Kasumi-1 (cell line): ENCODE measurements around the gene TMEM151B.
A peak's percentile ranks its signal among the peaks of the same experiment; 100 is the strongest.
"Not testable (repeated sequence)": the region's sequence is repeated elsewhere in the genome, so short reads cannot be mapped to it uniquely, and the experiment has no call there.

ENCODE experiments used
- DNase-seq, 2 experiments: peaks; one replicate each; lab custom pipeline; 2025; lab: John Stamatoyannopoulos, UW

The TMEM151B gene

DNA sequence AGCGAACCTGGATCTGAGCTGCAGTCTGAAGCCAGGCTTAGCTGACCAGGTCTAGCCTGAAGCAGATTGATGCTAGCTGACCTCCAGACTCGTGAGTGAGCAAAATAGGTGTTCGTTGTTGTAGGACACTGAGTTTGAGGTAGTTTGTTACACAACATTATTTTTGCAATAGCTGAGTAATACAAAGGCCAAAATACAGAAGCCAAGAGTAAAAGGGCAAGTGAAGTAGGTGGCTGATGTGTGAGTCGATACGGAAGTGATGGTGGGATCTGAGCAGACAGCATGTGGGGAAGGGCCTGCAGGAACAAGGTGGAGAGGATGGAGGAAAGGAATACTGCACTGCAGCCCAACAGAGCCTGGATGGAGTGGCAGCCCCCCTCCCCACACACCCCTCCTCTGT lies 63.7 kb downstream of the TMEM151B start:
- DNase-seq, result no peak

DNA sequence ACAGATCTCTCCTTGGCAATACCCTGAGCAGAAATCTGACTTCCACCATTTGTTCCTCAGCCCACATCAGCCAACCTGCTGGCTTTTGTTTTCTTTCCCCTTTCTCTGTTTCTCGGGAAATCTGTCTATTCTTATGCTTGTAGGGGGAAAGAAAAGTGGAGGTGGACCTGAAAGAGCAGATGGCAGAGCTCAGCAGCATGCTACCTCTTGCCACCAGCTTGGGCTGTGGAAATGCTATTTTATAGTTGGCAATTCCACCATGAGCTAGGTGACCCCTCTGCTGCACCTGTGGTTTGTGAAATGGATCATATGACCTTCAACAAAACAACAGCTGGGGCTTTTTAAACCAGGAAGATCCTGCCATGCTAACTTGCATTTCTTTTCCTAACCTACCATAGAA lies 65.4 kb downstream of the TMEM151B start:
- DNase-seq, result no peak

DNA sequence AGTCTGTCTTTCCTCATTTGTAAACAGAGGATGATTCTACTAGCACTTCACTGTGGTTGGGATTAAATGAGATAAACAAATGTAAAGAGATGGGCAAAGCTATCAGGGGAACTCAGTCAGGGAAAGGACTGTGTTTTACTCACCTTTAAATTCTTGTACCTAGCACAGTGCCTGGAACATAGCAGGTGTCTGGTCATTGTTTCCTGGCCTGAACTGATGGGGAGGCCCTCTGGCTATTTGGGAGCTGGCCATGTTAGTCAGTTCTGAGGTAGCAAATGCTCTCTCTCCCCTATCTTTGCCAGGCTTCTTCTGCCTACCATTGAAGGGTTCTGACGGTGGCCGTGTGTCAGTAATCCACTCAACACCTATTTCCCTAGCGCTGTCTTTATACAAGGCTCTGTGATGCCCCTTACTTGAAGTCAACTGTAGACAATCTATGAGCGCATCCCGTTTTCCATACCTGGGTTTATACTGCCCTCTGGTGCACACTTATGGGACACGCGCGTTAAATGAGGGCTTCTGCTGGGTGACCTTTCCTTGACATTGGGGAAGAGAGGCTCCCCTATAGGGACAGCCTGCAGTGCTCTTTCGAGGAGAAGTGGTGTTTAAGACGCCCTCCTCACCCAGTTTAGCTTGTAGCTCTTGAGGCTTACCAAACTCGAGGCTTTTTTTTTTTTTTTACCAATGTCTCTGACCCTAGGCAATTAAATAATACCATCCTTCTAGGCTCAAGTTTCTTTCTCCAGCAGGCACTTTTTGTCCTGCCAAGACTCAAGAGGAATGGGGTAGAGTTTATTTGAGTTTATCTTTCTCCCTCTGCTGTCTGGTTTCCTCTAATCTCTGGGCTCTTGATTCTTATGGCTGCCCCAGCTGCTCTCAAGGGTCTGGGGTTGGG lies 68.2 kb downstream of the TMEM151B start:
- DNase-seq, result peak; percentile 76 to 90

DNA sequence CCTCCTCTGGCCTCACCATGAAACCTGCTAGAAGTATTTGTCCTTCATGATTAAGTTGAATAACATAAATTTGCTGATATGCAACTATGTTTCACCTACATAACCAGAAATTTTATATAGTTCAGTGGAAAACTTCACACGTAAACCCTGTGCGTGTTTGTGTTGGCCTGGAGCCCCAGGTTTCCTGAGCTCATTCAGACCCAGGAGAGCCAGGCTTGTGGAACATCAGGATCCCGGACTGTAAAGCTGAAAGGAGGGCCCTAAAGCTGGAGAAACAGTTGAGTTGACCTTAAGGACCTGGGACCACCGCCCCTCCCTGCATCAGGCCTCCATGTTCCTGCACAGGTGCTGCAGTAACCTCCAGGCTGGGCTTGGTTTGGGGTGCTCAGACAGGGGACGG lies 69.1 kb downstream of the TMEM151B start:
- no peak for DNase-seq

DNA sequence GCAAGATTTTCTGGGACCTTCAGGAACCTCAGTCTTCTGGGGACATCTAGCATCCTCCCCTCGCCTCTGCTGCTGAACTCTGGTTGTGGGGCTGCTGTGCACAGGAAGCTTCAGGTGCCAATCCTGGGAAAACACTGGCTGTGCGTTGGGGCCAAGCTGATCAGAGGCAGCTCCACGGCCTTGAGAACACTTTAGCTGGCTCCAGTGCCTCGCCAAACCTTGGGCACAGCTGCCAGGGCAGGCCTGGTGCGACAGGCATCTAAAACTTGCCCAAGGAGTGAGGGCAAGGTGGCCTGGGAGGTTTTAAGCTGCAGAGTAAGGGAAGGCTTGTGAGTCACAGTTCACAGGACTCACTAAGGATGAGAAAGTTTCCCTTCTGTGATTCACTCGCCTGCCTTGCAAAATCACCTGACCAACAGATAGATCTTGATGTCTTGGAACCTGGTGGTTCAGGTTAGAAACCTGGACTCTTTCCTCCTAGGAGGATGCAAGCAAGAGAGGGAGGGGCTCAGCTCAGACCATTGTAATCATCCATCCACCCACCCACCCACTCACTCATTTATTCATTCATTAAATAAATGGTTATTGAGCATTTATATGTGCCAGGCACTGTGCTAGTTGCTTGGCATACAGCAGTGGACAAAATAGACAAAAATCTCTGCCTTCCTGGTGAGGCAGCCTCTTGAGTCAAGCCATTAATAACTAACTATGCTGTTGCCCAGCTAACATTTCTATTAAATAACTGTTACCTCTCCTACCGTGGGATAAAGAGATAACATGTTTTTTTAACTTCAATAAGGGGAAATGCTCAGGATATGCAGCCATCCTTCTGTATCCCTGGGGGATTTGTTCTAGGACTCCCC lies 69.7 kb downstream of the TMEM151B start:
- DNase-seq, result no peak

DNA sequence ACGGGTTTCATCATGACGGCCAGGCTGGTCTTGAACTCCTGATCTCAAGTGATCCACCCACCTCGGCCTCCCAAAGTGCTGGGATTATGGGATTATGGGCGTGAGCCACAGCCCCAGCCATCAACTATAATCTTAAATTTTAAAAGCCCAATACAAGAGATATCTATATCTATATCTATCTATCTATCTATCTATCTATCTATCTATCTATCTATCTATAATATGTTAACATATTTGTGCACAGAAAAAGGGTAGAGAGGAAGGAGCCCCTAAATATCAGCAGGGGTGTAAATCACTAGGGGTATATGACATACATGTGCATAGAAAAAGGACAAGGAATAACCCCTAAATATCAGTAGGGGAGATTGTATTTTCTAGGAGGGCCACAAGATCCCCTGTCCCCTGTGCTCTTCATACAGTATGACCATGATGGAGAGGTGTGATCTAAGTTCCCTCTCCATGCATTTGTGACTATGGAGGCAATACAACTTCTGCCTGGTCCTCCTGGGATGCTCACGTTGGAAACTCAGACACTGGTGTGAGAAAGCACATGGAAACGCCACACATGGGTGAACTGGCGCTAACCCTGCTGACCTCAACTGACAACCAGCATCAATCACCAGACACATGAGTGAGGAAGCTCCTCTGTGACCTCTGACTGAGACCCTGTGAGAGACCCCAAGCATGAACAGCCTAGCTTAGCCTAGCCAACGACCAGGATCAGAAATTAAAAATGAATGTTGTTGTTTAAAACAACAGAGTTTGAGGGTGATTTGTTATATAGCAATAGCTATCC lies 71.0 kb downstream of the TMEM151B start:
- no peak for DNase-seq

DNA sequence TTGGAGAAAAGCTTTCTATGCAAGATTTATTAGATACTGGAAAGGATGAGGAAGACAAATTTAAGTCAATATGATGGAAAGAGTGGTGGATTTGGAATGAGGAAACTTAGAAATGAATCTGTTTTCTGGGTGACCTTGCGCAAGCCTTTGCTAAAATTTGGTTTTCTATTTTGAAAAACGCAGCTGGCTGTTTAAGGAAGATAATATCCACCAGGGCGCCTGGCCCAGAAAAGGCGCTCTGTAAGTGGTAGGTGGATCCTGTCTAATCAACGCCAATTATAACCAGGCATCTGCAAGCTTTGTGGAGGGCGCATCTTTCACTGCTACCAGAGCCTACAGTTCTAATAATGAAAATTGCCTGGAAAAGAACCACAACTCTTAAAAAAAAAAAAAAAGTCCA lies 71.8 kb downstream of the TMEM151B start:
- DNase-seq, result peak in 1 of 2 experiments; percentile 11

DNA sequence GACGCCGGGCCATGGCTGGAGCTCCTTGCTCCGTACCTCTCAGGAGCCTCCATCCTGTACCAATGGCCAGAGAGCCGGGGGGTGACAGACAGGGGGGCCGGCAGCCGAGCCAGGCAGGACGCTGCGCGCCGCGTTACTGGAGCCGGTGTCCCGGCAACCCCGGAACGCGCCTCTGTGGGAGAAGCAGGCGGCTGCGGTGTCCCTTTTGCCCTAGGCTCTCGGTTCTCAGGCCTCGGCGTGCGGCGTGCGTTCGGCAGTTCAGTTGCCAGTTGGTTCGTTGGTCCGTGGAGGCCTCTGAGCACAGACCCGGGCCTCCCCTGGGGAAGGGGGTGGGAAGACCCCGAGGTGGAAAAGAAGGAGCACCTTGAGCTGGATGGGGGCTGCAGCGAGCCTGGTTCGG lies 72.2 kb downstream of the TMEM151B start, which contains the start of gene SPATS1:
SPATS1 (plus strand) TSS at position 162 of the 400 bp plus-strand sequence. CDS start 446 bp downstream, outside the sequence.
- no peak for DNase-seq

DNA sequence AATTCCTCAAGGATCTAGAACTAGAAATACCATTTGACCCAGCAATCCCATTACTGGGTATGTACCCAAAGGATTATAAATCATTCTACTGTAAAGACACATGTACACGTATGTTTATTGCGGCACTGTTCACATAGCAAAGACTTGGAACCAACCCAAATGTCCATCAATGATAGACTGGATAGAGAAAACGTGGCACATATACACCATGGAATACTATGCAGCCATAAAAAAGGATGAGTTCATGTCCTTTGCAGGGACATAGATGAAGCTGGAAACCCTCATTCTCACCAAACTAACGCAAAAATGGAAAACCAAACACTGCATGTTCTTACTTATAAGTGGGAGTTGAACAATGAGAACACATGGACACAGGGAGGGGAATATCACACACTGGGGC lies 76.6 kb downstream of the TMEM151B start:
- DNase-seq, result not testable (repeated sequence)

DNA sequence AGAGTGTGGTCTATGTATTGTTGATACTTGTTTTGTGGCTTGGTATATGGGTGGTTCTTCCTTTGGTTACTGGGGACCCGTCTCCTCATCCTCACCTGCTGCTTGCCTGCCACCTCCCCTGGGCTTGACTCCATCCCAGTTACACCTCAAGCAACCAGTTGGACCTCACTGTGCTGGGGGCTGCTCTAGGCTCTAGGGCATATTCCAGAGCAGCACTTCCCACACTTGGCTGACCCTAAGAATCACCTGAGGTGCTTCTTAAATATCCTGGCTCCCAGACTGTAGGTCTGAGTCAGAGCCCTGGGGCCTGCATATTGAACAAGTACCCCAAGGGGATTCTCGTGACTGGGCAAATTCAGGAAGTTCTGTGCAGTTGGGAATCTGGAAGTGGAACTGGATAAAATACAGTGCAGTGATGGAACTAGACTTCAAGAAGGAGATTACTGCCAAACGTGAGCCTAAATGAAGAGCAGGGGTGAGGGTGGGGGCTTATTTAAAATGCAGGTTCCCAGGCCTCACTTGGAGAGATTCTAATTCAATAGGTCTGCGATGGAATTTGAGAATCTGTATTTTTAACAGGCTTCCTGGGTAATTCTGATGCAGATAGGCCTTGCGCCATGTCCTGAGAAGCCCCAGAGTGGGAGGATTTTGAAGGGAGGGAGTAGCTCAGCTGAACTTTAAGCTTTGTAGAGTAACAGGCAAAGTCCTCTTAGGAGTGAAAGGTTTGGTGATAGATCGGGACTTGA lies 79.8 kb downstream of the TMEM151B start:
- no peak for DNase-seq

DNA sequence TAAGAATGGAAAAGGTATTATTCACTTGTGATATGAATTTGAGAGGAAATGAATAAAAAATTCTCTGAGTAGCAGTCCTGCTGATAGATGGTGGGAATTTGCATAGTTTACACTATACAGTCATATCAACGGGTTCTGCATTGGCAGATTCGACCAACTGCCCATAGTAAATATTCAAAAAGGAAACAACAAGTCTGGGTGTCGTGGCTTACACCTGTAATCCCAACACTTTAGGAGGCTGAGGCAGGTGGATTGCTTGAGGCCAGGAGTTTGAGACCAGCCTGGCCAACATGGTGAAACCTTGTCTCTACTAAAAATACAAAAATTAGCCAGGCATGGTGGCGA lies 80.4 kb downstream of the TMEM151B start:
- not testable (repeated sequence) for DNase-seq

DNA sequence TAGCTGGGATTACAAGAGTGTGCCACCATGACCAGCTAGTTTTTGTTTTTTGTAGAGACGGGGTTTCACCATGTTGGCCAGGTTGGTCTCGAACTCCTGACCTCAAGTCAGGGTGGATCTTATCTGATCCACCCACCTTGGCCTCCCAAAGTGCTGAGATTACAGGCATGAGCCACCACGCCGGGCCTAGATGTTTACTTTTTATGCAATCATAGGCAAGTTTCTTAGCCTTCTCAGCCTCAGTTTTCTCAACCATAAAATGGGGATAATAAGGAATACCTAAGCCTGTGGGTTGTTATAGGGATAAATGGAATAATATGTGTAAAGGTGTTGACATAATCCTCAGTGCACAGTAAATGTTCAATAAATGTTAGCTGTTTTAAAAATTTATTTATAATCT lies 82.0 kb downstream of the TMEM151B start:
- no peak for DNase-seq

DNA sequence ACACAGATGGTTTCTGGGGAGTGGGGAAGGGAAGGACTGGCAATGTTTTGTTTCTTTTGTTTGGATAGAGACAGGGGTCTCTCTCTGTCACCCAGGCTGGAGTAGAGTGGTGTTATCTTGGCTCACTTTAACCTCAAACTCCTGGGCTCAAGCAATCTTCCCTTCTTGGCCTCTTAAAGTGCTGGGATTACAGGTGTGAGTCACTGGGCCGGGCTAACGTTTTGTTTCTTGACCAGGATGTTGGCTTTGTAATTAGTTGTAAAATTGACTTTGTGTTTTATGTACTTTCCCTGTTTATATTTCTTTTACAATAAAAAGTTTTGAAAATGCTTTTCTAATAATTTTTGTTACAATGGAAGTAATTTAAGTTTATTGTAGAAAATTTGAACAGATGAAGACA lies 83.1 kb downstream of the TMEM151B start:
- DNase-seq, result no peak

DNA sequence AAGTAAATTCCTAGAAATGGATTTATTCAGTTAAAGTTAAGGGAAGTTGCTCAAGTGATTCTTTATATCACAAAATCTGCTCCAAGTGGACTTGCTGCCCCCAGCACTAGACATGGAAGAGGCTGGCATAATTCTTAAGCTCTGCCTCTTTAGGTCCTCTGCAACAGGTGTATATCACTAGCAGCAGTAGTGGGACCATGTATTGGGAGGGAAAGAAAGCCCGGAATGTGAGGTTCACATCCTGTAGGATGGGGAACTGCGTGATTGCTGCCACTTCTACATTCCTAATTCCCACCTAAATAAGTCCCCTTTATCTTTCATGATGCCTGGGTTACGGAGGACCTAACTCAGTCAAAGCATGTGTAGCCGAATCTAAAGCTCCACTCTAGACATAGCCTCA lies 85.4 kb downstream of the TMEM151B start:
- DNase-seq, result no peak

DNA sequence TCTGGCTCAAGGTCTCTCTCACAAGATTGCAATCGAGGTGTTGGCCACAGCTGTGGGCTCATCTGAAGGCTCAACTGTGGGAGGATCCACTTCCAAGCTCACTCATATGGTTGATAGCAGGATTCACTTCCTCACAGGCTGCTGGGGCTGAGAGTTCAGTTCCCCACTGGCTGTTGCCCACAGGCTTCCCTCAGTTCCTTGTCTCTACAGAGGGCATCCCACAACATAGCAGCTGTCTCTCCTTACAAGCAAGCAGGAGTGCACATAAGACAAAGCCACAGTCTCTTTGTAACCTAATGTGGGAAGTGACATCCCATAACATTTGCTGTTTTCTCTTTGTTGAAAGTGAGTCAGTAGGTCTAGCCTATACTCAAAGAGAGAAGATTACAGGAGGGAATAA lies 86.2 kb downstream of the TMEM151B start:
- DNase-seq, result peak; percentile 32 to 38
